OCI-LY1 (cell line): ENCODE measurements around the gene ARID3C.

Source experiments
- H2AFZ ChIP-seq: fragments of 200-600 bp; sonication (generic), shearing (Covaris generic); 2 replicates; pipeline ENCODE4 v1.6.0; 2014; ENCODE audit warnings: antibody characterized with exemption, mild to moderate bottlenecking, low read length
- H3F3A ChIP-seq: fragments of 200-600 bp; sonication (generic), shearing (Covaris generic); 2 replicates; pipeline ENCODE4 v1.6.0; 2014; ENCODE audit warnings: mild to moderate bottlenecking, antibody characterized with exemption, low read length, moderate library complexity; ENCODE audit not compliant: insufficient read depth
- H3K27ac ChIP-seq: fragments of 200-600 bp; sonication (generic); 2 replicates; pipeline ENCODE4 v1.5.1; 2014; ENCODE audit warnings: low read length, mixed run types, mild to moderate bottlenecking, low read depth; ENCODE audit not compliant: poor library complexity, severe bottlenecking
- H3K27me3 ChIP-seq: fragments of 200-600 bp; sonication (generic); 2 replicates; pipeline ENCODE4 v1.6.0; 2014; ENCODE audit warnings: antibody characterized with exemption, mild to moderate bottlenecking, low read length, moderate library complexity; ENCODE audit not compliant: insufficient read depth
- H3K36me3 ChIP-seq: fragments of 200-600 bp; sonication (generic); 2 replicates; pipeline ENCODE4 v1.6.1; 2014; ENCODE audit warnings: mild to moderate bottlenecking, antibody characterized with exemption, low read length, moderate library complexity, mixed read lengths; ENCODE audit not compliant: insufficient read depth
- H3K4me1 ChIP-seq: fragments of 200-600 bp; sonication (generic); 2 replicates; pipeline ENCODE4 v1.5.1; 2014; ENCODE audit warnings: mild to moderate bottlenecking, low read length, moderate library complexity; ENCODE audit not compliant: insufficient read depth, severe bottlenecking
- H3K4me2 ChIP-seq: fragments of 200-600 bp; sonication (generic), shearing (Covaris generic); 2 replicates; pipeline ENCODE4 v1.6.1; 2014; ENCODE audit warnings: low read length
- H3K4me3 ChIP-seq: fragments of 200-600 bp; sonication (generic); 2 replicates; pipeline ENCODE4 v1.5.1; 2014; ENCODE audit warnings: low read length, low read depth, mild to moderate bottlenecking, mixed read lengths; ENCODE audit not compliant: poor library complexity, severe bottlenecking
- H3K79me2 ChIP-seq: fragments of 200-600 bp; shearing (Covaris generic); 2 replicates; pipeline ENCODE4 v1.6.1; 2016; ENCODE audit warnings: mixed run types, low read length, mixed read lengths; ENCODE audit not compliant: insufficient read depth
- H3K9ac ChIP-seq: fragments of 200-600 bp; sonication (generic), shearing (Covaris generic); 2 replicates; pipeline ENCODE4 v1.6.1; 2014; ENCODE audit warnings: mild to moderate bottlenecking, low read length, mixed read lengths
- H3K9me2 ChIP-seq: fragments of 200-600 bp; sonication (generic), shearing (Covaris generic); 2 replicates; pipeline ENCODE4 v1.6.1; 2014; ENCODE audit warnings: low read depth, mild to moderate bottlenecking, low read length, mixed read lengths
- H3K9me3 ChIP-seq: fragments of 200-600 bp; shearing (Covaris generic); 2 replicates; pipeline ENCODE4 v1.6.1; 2014; ENCODE audit warnings: low read length, mixed read lengths
- H4K20me1 ChIP-seq: fragments of 200-600 bp; sonication (generic), shearing (Covaris generic); 2 replicates; pipeline ENCODE4 v1.6.0; 2016; ENCODE audit warnings: mild to moderate bottlenecking, low read length; ENCODE audit not compliant: insufficient read depth
- CTCF ChIP-seq: fragments of 200-600 bp; sonication (generic), shearing (Covaris generic); IDR thresholded peaks from 2 replicates; pipeline ENCODE4 v1.5.1; 2017; ENCODE audit warnings: mild to moderate bottlenecking, antibody characterized with exemption, low read length, moderate library complexity, mixed read lengths
- EZH2 ChIP-seq: fragments of 200-600 bp; sonication (generic), shearing (Covaris generic); IDR thresholded peaks from 2 replicates; pipeline ENCODE4 v1.8.0; 2017; ENCODE audit warnings: borderline replicate concordance, mixed run types, mild to moderate bottlenecking, antibody characterized with exemption, low read length, moderate library complexity, mixed read lengths

ARID3C gene

DNA sequence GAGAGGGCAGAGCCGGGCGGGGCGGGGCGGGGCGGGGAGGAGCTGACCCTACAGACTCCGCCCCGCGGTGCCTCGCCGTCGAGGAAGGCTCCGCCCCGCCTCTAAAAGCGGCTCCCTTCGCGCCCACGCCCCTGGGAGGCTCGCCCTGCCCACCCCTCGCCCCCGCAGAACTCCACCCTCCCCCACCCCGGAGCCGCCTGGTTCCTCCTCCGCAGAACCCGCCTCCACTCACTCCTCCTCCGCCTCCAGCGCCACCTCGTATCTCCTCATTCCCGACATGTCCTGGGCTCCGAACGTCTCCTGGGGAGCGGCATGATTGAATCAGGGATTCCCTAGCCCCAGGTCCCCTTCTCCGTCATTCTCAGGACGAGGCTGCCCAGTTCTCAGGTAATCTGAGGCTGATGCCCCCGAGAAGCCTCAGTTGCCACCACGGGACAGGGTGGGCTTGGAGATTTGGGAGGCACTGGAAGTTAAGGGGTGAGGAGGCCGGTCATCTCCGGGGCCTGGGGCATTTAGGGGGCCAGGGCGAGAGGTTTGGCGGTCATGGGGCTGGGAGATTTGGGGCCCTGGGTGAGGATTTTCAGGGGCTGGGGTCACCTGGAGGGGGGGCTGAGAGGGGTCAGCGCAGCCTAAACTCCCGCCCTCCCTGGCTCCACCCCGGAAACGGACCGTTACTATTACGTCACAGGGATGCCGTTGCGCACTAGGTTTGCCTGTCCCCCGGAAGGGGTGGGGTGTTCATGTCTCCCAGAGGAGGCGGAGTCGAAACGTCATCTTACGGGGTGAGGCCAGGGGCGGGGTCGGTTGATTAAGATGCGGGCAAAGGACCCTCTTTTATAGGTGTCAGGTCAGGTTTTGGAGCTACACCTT lies 36.8 kb upstream of the ARID3C start:
- Histone ChIP-seq H3K27me3 (no peaks in the 10 kb centered on the region), H3K36me3 (no peaks in the 10 kb centered on the region), H3K27ac (peak overlapping the region; percentile 73), H3K4me3 (peak overlapping the region; percentile 75), H3K9me3 (no peaks in the 10 kb centered on the region), H4K20me1 (no peaks in the 10 kb centered on the region), H3F3A (0 out of 2 replicates have a peak, but pooled peaks cover 3% of the 10 kb centered on the region), H3K9me2 (no peaks in the 10 kb centered on the region), H3K4me2 (peak overlapping the region; percentile 92), H3K4me1 (peaks cover 10% of the 10 kb centered on the region), H3K9ac (peak overlapping the region; percentile 81), H2AFZ (0 out of 2 replicates have a peak overlapping the region, but pooled peaks have one; percentile 22), H3K79me2 (no peaks in the 10 kb centered on the region)
- TF ChIP-seq CTCF = no peak
- no peak for TF ChIP-seq EZH2

- peak overlapping the region; percentile 60 for H3K9ac ChIP-seq
Measured at GRCh38 chr9:34665067-34665380, 36.2 kb upstream of the ARID3C start.

DNA sequence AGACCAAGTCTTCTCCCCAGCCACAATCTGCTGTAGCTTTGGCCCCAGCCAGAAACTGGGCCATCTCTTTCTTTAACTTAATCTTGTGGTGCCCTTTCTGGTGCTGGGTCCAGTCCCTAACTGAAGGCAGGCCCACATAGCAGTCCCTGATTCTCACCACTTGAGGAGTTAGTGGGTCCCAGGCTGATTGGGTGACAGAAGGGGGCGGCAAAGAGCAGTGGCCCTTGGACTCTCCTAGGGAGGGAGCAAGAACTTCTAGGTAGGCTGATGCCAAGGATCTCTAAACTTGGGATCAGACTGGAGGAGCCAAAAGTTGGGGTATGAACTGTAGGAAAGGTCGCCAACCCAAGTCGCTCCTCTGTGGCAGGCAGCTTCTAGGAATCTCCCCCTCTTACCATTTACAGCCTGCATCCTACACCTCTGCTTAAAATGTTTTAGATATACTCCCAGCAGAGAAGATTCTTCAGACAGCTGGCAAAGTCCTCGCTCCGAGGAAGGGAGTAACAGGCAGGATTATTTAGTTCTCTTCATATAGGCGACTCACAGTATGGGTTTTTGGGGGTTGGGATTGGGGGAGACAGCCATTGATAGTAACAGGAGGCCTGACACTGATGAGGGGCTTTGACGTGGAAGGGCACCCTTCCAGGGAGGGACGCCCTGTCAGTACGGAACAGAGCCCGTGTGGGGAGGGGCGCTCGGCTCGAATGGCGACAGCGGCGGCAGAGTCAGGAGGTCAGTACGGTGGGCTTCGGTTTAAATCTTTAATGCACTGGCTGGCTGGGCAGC lies 35.6 kb upstream of the ARID3C start:
- no peaks in the 10 kb centered on the region for H3K27me3 ChIP-seq
- H3K79me2 ChIP-seq = no peaks in the 10 kb centered on the region
- peak overlapping the region; percentile 80 for H3K4me2 ChIP-seq
- no peaks in the 10 kb centered on the region for H3K9me2 ChIP-seq
- TF ChIP-seq EZH2 (no peak), CTCF (peak; percentile 97)
- H3K27ac ChIP-seq = peak overlapping the region; percentile 1
- H3K9me3 ChIP-seq = no peaks in the 10 kb centered on the region
- no peak overlapping the region for H2AFZ ChIP-seq
- no peaks in the 10 kb centered on the region for H3K36me3 ChIP-seq
- peak overlapping the region; percentile 60 for H3K9ac ChIP-seq
- H3F3A ChIP-seq = 0 out of 2 replicates have a peak, but pooled peaks cover 3% of the 10 kb centered on the region
- H3K4me1 ChIP-seq = peaks cover 10% of the 10 kb centered on the region
- peak overlapping the region; percentile 75 for H3K4me3 ChIP-seq
- H4K20me1 ChIP-seq = no peaks in the 10 kb centered on the region

More at GRCh38 chr9:34665067-34665380, 36.2 kb upstream of the ARID3C start:
- H3K9me3 ChIP-seq = no peaks in the 10 kb centered on the region
- H3K4me1 ChIP-seq = peaks cover 10% of the 10 kb centered on the region
- peak overlapping the region; percentile 75 for H3K4me3 ChIP-seq
- no peaks in the 10 kb centered on the region for H4K20me1 ChIP-seq
- no peak overlapping the region for H2AFZ ChIP-seq
- H3K9me2 ChIP-seq = no peaks in the 10 kb centered on the region
- no peaks in the 10 kb centered on the region for H3K79me2 ChIP-seq
- H3K4me2 ChIP-seq = peak overlapping the region; percentile 80
- H3K27ac ChIP-seq = peak overlapping the region; percentile 1
- H3K27me3 ChIP-seq = no peaks in the 10 kb centered on the region
- TF ChIP-seq CTCF (no peak), EZH2 (no peak)
- no peaks in the 10 kb centered on the region for H3K36me3 ChIP-seq
- H3F3A ChIP-seq = 0 out of 2 replicates have a peak, but pooled peaks cover 3% of the 10 kb centered on the region
